GM18951 (cell line): ENCODE results near the gene CHEK1.
"Not testable (repeated sequence)": the region's sequence is repeated elsewhere in the genome, so short reads cannot be mapped to it uniquely, and the experiment has no call there.

Experiments used
- POLR2A ChIP-seq: IDR thresholded peaks from 4 replicates; pipeline ENCODE4 v1.6.1; 2011; ENCODE audit warnings: mild to moderate bottlenecking; ENCODE audit not compliant: insufficient read length, insufficient read depth; ENCODE audit errors: extremely low read depth
- in situ Hi-C: fragments of 300-500 bp; cut with MboI; formaldehyde crosslinking; loops from one replicate; pipeline ENCODE4 v1.12.0; 2022; ENCODE audit warnings: low sequenced_read_pairs, mixed read lengths, inconsistent platforms; ENCODE audit not compliant: unreplicated experiment

The CHEK1 gene

DNA sequence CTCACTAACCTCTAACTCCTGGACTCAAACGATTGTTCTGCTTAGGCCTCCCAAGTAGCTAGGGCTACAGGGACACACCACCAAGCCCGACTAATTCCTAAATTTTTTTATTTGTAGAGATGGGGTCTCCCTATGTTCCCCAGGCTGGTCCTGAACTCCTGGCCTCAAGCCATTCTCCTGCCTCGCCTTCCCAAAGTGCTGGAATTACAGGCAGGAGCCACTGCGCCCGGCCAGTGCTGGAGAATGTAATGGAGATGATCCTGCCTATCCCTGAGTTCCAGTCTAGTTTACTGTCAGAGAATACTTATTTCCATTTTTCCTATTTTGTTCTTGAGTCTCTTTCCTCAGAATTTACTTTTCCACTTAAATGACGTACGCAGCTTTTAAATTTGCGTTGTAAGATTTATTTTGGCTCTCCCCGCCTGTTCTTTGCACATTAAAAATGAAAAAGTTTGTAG is at the start of gene CHEK1:
TSS of gene CHEK1 (plus strand) at position 408 of the 458 bp plus-strand sequence. CDS start 1,606 bp downstream, outside the sequence.
- TF ChIP-seq POLR2A: no peak
- in situ Hi-C loops: no loop called here

DNA sequence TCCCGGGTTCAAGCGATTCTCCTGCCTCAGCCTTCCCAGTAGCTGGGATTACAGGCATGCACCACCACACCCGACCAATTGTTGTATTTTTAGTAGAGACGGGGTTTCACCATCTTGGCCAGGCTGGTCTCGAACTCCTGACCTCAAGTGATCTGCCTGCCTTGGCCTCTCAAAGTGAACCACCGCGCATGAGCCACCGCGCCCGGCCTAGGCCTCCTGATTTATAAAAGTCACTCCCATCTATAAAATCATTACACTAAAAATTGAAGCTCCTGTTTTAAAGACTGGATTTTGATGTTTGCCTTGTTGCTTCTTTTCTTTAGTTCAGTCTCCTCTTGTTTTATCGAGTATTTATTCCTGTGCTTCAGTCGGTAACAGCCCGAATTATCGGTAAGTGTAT is 47.8 kb upstream of the CHEK1 start:
- in situ Hi-C loops: not testable (repeated sequence)

- TF ChIP-seq POLR2A: no peak
- in situ Hi-C loops: no loop called here
Measured at GRCh38 chr11:125578783-125579182, 46.2 kb upstream of the CHEK1 start.

GRCh38 chr11:125579811-125580210 is 45.2 kb upstream of the CHEK1 start:
- in situ Hi-C loops: no loop called here
- no peak for TF ChIP-seq POLR2A

- in situ Hi-C loops: no loop called here
- no peak for TF ChIP-seq POLR2A
Measured at GRCh38 chr11:125583496-125583895, 41.5 kb upstream of the CHEK1 start.

GRCh38 chr11:125585487-125585886 is 39.5 kb upstream of the CHEK1 start:
- no peak for TF ChIP-seq POLR2A
- in situ Hi-C loops: no loop called here

- in situ Hi-C loops: no loop called here
- TF ChIP-seq POLR2A: no peak
Measured at GRCh38 chr11:125586623-125587022, 38.3 kb upstream of the CHEK1 start.

GRCh38 chr11:125587480-125587879 is 37.5 kb upstream of the CHEK1 start:
- no peak for TF ChIP-seq POLR2A
- in situ Hi-C loops: no loop called here

GRCh38 chr11:125588505-125588904 is 36.5 kb upstream of the CHEK1 start:
- in situ Hi-C loops: no loop called here

GRCh38 chr11:125591649-125592304 is 33.2 kb upstream of the CHEK1 start:
- in situ Hi-C loops: no loop called here
- TF ChIP-seq POLR2A: peak; percentile 21

More at GRCh38 chr11:125588505-125588904, 36.5 kb upstream of the CHEK1 start:
- TF ChIP-seq POLR2A: no peak

DNA sequence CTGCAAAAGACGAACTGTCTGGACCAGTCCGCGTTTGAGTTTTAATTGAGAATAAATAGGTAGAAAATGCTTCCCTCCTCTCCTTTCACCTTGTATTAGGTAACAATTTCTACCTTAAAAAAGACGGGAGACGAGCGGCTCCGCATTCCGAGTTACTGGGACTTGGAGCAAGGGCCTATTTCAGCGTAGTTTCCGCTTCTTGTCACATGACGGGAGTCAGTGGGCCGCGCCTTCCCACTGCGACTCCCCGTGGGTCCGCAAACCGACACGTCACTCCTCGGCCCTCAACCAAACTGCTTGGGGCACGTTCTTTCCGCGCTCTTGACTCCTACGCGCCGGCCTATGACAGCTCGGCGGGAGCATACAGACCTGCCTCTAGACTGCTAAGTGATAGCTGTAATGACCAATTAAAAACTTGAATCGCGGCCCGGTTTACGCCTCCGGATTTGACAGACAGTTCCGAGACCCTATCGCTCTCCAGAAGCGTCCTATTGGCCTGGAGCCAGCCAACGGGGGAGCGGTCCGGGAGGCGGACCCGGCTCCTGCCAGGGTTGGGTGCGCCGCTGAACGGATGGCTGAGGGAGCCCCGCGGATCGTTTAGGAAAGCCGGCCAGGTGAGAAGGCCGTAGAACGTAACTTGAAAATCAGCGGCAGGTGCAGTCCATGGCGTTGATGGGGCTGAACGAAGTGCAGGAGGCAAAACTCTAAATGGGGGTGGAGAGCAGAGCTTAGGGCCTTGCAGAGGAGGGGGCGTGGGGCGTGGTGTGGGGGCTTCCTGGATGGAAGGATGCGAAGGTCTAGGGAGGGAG is 32.5 kb upstream of the CHEK1 start, which contains the start of gene STT3A:
TSS of gene STT3A (plus strand) at position 548 of the 809 bp plus-strand sequence. CDS start 3,064 bp downstream, outside the sequence.
- in situ Hi-C loops: no loop called here
- TF ChIP-seq POLR2A: peak; percentile 76

DNA sequence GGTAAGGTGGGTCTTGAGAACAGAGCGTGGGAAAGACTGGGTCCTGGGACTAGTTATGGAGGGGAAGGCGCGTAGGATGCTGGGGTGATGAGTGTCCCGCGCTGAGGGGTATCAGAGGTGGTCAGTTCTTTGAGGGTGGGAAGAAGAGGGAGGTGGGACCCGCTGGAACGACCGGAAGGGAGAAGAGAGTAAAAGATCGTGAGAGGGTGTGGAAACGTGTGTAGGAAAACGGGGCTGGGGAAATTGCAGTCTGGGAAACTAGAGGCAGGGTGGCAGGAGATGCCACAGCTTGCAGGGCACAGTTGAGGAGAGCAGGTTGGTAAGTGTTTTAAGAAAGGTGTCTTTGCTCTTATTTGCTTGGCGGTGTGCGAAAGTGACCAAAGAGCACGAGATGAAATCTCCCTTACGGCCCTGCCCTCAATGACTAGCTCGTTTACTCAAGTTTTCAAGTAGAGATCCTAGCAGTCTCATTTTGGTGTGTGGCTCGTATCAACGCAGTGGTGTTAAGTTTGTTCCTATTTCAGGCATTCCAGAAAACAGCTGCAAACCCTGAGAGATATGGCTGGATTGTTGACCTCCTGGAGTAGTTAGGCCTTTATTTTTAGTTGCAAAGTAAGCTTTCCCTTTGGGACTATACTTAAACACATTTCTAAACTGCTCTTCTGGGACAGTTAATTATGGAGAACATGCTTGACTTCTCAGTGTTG is 31.7 kb upstream of the CHEK1 start:
- in situ Hi-C loops: no loop called here
- TF ChIP-seq POLR2A: no peak

GRCh38 chr11:125594958-125595357 is 30.0 kb upstream of the CHEK1 start:
- no peak for TF ChIP-seq POLR2A
- in situ Hi-C loops: no loop called here
